Gastroesophageal sphincter (tissue), 3 donors: ENCODE results near the gene GDPGP1.

Source experiments
- EP300 ChIP-seq: sonication (generic); formaldehyde crosslinking; IDR thresholded peaks from one replicate; pipeline ENCODE4 v1.6.1; 2017; ENCODE audit warnings: antibody characterized with exemption, mild to moderate bottlenecking
- POLR2A ChIP-seq, 2 donors: fragments of 450-650 bp; IDR thresholded peaks; one replicate each; pipeline ENCODE4 v1.6.1; 2017; ENCODE audit warnings: antibody characterized with exemption in 2 of 2, mild to moderate bottlenecking in 2 of 2, moderate library complexity in 1 of 2
- TF ChIP-seq, protein P1 (sequence below), 4 experiments: fragments of 200-600 bp in 2 of 4; fragments of 450-650 bp in 2 of 4; sonication (generic) in 1 of 4; IDR thresholded peaks; one replicate each; pipeline ENCODE4 v1.5.1; 2017 to 2019; ENCODE audit warnings: antibody characterized with exemption in 4 of 4, mild to moderate bottlenecking in 2 of 4, moderate library complexity in 2 of 4

DNA sequence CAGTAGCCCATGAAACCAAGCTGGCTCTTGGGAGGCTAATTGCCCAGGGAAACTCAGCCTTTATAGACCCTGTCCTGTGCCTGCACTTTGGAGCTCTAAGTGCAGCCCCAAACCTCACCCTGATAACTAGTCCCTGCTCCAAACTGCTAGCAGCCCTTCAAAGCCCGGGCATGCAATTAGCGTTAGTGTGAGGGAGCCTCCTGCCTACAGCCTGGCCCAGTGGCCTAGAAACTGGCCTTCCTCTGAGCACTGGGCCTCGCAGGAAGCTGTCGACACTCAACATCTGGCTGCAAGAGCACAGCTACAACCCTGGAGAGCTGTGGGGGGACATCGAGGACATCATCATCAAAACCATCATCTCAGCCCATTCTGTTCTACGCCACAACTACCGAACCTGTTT, 23.8 kb downstream of the GDPGP1 start:
- TF ChIP-seq, protein P1, sequence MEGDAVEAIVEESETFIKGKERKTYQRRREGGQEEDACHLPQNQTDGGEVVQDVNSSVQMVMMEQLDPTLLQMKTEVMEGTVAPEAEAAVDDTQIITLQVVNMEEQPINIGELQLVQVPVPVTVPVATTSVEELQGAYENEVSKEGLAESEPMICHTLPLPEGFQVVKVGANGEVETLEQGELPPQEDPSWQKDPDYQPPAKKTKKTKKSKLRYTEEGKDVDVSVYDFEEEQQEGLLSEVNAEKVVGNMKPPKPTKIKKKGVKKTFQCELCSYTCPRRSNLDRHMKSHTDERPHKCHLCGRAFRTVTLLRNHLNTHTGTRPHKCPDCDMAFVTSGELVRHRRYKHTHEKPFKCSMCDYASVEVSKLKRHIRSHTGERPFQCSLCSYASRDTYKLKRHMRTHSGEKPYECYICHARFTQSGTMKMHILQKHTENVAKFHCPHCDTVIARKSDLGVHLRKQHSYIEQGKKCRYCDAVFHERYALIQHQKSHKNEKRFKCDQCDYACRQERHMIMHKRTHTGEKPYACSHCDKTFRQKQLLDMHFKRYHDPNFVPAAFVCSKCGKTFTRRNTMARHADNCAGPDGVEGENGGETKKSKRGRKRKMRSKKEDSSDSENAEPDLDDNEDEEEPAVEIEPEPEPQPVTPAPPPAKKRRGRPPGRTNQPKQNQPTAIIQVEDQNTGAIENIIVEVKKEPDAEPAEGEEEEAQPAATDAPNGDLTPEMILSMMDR (IDR thresholded peaks at IDR 0.05), result no peak
- TF ChIP-seq POLR2A (IDR thresholded peaks at IDR 0.05) (no peak), EP300 (no peak)
